CD4-positive, alpha-beta T cell treated with Interleukin-21 for 1 hour (primary cell): Measurements from ENCODE around the gene NRSN2.

ENCODE experiments used
- DNase-seq: peaks from one replicate; pipeline ENCODE4 v3.0.0-alpha.2; 2020

Gene NRSN2

GRCh38 chr20:399182-399707 is 52.3 kb downstream of the NRSN2 start:
- DNase-seq = no peak

GRCh38 chr20:400128-400453 is 53.2 kb downstream of the NRSN2 start:
- no peak for DNase-seq

- DNase-seq = no peak
Measured at GRCh38 chr20:400454-401275, 53.8 kb downstream of the NRSN2 start.

- DNase-seq = no peak
Measured at GRCh38 chr20:401682-402495, 55.0 kb downstream of the NRSN2 start.

- no peak for DNase-seq
Measured at GRCh38 chr20:402496-402885, 55.6 kb downstream of the NRSN2 start.

- no peak for DNase-seq
Measured at GRCh38 chr20:402898-403581, 56.1 kb downstream of the NRSN2 start.

GRCh38 chr20:403582-403957 is 56.7 kb downstream of the NRSN2 start:
- DNase-seq = no peak

- DNase-seq = no peak
Measured at GRCh38 chr20:404088-404487, 57.2 kb downstream of the NRSN2 start.
